ENCODE data around the gene SLC17A3. TPM values are rescaled to one million over a fixed set of nuclear protein-coding genes. Genes with fewer than 3 reads are reported as not detected.

SLC17A3 gene
- total and polyA plus RNA-seq, 2 experiments from 2014 or later = not detected

DNA sequence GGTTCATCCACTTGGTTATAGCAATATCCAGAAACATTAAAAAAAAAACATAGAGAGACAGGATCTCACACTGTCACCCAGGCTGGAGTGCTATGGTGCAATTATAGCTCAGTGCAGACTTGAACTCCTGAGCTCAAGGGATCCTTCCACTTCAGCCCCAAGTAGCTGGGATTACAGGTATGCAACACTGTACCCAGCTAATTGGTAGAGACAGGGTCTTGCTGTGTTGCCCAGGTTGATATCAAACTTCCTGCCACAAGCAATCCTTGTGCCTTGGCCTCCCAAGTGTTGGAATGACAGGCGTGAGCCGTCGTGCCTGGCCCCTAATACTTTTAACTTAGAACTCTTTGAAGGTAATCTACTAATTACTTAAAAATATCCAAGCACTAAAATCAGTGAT lies 41.4 kb downstream of the SLC17A3 start:
- ATAC-seq (no peak), DNase-seq (ENCODE audit: low spot score) (no peak)
- H3K9me2 ChIP-seq (ENCODE audit: insufficient read depth) = no peaks in the 10 kb centered on the region
- no peaks in the 10 kb centered on the region for H3K4me1 ChIP-seq (ENCODE audit: insufficient read depth)
- Mint-ChIP-seq H3K36me3 (ENCODE audit: low read depth) (no peaks in the 10 kb centered on the region), H3K4me3 (no peak overlapping the region), H3K9me3 (no peaks in the 10 kb centered on the region), H3K27me3 (ENCODE audit: insufficient read depth, low read depth, poor library complexity) (no peaks in the 10 kb centered on the region), H3K27ac (no peak overlapping the region), H3K4me1 (peaks cover 2% of the 10 kb centered on the region; the same call in 1 of the 3 replicates)
- TF ChIP-seq JUNB (IDR thresholded peaks at IDR 0.05; ENCODE audit: unreplicated experiment) (no peak), CREB1 (CRISPR knock-in tag; IDR thresholded peaks at IDR 0.05; ENCODE audit: low read depth) (no peak), ZNF462 (CRISPR knock-in tag; IDR thresholded peaks at IDR 0.05) (no peak), ZNF331 (CRISPR knock-in tag; IDR thresholded peaks at IDR 0.05; ENCODE audit: low read depth) (no peak), NANOG (IDR thresholded peaks at IDR 0.05; ENCODE audit: borderline replicate concordance) (no peak)
- TF ChIP-seq, protein P1, sequence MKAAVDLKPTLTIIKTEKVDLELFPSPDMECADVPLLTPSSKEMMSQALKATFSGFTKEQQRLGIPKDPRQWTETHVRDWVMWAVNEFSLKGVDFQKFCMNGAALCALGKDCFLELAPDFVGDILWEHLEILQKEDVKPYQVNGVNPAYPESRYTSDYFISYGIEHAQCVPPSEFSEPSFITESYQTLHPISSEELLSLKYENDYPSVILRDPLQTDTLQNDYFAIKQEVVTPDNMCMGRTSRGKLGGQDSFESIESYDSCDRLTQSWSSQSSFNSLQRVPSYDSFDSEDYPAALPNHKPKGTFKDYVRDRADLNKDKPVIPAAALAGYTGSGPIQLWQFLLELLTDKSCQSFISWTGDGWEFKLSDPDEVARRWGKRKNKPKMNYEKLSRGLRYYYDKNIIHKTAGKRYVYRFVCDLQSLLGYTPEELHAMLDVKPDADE (IDR thresholded peaks at IDR 0.05) = no peak
- H4K20me1 ChIP-seq (replicated peaks; ENCODE audit: insufficient read depth) = no peaks in the 10 kb centered on the region
- H3F3A ChIP-seq (replicated peaks; ENCODE audit: low read depth) = no peaks in the 10 kb centered on the region
- no peaks in the 10 kb centered on the region for H3K36me3 ChIP-seq (ENCODE audit: insufficient read depth)
- no peak overlapping the region for H3K4me3 ChIP-seq
- no peaks in the 10 kb centered on the region for H3K79me2 ChIP-seq (replicated peaks; ENCODE audit: insufficient read depth)
- no peak overlapping the region for H2AFZ ChIP-seq
- no peak overlapping the region for H3K27ac ChIP-seq (ENCODE audit: low read depth)
- H3K27me3 ChIP-seq (ENCODE audit: insufficient read depth) = no peaks in the 10 kb centered on the region
- no peak overlapping the region for H3K4me2 ChIP-seq
